Skeletal muscle tissue (tissue), 5 donors: Measurements from ENCODE around the gene DRP2. TPM values are rescaled to one million over a fixed set of nuclear protein-coding genes. Genes with fewer than 3 reads are reported as not detected.
"Not testable (repeated sequence)": the region's sequence is repeated elsewhere in the genome, so short reads cannot be mapped to it uniquely, and the experiment has no call there.

Experiments used
- H3K27ac ChIP-seq: one replicate; pipeline ENCODE4 v1.7.0; 2013; ENCODE audit warnings: mild to moderate bottlenecking, low read depth, low read length, inconsistent platforms
- H3K27me3 ChIP-seq, 3 donors: one replicate each; pipeline ENCODE4 v1.7.0; 2013; ENCODE audit warnings: low read length in 3 of 3; ENCODE audit not compliant: control insufficient read depth in 3 of 3, insufficient read depth in 3 of 3
- H3K36me3 ChIP-seq, 3 donors: one replicate each; pipeline ENCODE4 v1.7.0; 2013; ENCODE audit warnings: low read length in 3 of 3; ENCODE audit not compliant: control insufficient read depth in 3 of 3, insufficient read depth in 3 of 3
- H3K4me1 ChIP-seq, 3 donors: one replicate each; pipeline ENCODE4 v1.7.0; 2013; ENCODE audit warnings: low read length in 3 of 3, mild to moderate bottlenecking in 3 of 3; ENCODE audit not compliant: control insufficient read depth in 3 of 3, insufficient read depth in 3 of 3
- H3K4me3 ChIP-seq, 3 donors: one replicate each; pipeline ENCODE4 v1.7.0; 2013; ENCODE audit warnings: low read length in 3 of 3
- H3K9ac ChIP-seq, 3 donors: one replicate each; pipeline ENCODE4 v1.7.0; 2013; ENCODE audit warnings: low read length in 3 of 3, mild to moderate bottlenecking in 3 of 3, moderate library complexity in 2 of 3, low read depth in 1 of 3
- H3K9me3 ChIP-seq, 3 donors: one replicate each; pipeline ENCODE4 v1.7.0; 2013; ENCODE audit warnings: low read length in 3 of 3; ENCODE audit not compliant: control insufficient read depth in 3 of 3
- small RNA-seq: library from RNA; depleted of rRNA; stranded (forward); fragments of <200 nt; gene quantifications from one replicate; pipeline ENCODE3, GENCODE V24; 2014
- total RNA-seq: library from RNA; depleted of rRNA; stranded (reverse); fragments of >200 nt; gene quantifications from one replicate; pipeline ENCODE4 v1.2.3, GENCODE V29; 2014
- donor health status: Osteomylitis.

The DRP2 gene
- total RNA-seq, 1 donor from 2014 or later = 1.0 TPM

- Histone ChIP-seq H3K9ac (no peak overlapping the region), H3K27ac (no peak overlapping the region), H3K36me3 (no peaks in the 10 kb centered on the region), H3K9me3 (no peaks in the 10 kb centered on the region), H3K4me1 (no peaks in the 10 kb centered on the region), H3K27me3 (no peaks in the 10 kb centered on the region), H3K4me3 (no peak overlapping the region)
Measured at GRCh38 chrX:101274198-101274597, 54.6 kb downstream of the DRP2 start.

GRCh38 chrX:101276238-101276637 is 56.7 kb downstream of the DRP2 start:
- Histone ChIP-seq H3K9ac (no peak overlapping the region), H3K27me3 (no peaks in the 10 kb centered on the region), H3K4me1 (no peaks in the 10 kb centered on the region), H3K36me3 (no peaks in the 10 kb centered on the region), H3K9me3 (no peaks in the 10 kb centered on the region), H3K27ac (no peak overlapping the region), H3K4me3 (no peak overlapping the region)

GRCh38 chrX:101287402-101287801 is 67.8 kb downstream of the DRP2 start:
- Histone ChIP-seq H3K9me3 (no peaks in the 10 kb centered on the region), H3K27ac (no peak overlapping the region), H3K27me3 (peaks cover 0 to 4% (median 0%) of the 10 kb centered on the region in 3 donors), H3K36me3 (no peaks in the 10 kb centered on the region), H3K4me1 (no peaks in the 10 kb centered on the region), H3K4me3 (no peak overlapping the region), H3K9ac (no peak overlapping the region)

- no peaks in the 10 kb centered on the region for H3K4me1 ChIP-seq
- no peak within 1 kb of the TSS for H3K9ac ChIP-seq
- no peaks in the 10 kb centered on the region for H3K36me3 ChIP-seq
- H3K27me3 ChIP-seq = peaks cover 0 to 4% (median 0%) of the 10 kb centered on the region in 3 donors
- no peak within 1 kb of the TSS for H3K27ac ChIP-seq
- no peaks in the 10 kb centered on the region for H3K9me3 ChIP-seq
- H3K4me3 ChIP-seq = no peak within 1 kb of the TSS
Measured at GRCh38 chrX:101290957-101291603, 71.5 kb downstream of the DRP2 start, which contains the start of gene TAF7L. TSS of gene TAF7L (minus strand) at chrX:101291334. CDS start at chrX:101287543, 3,791 bp downstream.

- not testable (repeated sequence) for H3K27ac ChIP-seq
Measured at GRCh38 chrX:101295603-101296002, 76.0 kb downstream of the DRP2 start.

GRCh38 chrX:101303790-101304189 is 84.2 kb downstream of the DRP2 start:
- no peaks in the 10 kb centered on the region for H3K27me3 ChIP-seq
- no peak overlapping the region for H3K27ac ChIP-seq
- H3K4me1 ChIP-seq = no peaks in the 10 kb centered on the region
- no peaks in the 10 kb centered on the region for H3K9me3 ChIP-seq
- H3K36me3 ChIP-seq = no peaks in the 10 kb centered on the region
- no peak overlapping the region for H3K4me3 ChIP-seq
- no peak overlapping the region for H3K9ac ChIP-seq

More at GRCh38 chrX:101295603-101296002, 76.0 kb downstream of the DRP2 start:
- H3K9me3 ChIP-seq, H3K36me3 ChIP-seq, H3K27me3 ChIP-seq, H3K4me1 ChIP-seq, H3K4me3 ChIP-seq, H3K9ac ChIP-seq: not testable (repeated sequence)

Small RNA genes within 50 kb of the gene (small RNA-seq; reads per million reads assigned to genes)
- not detected for gene Z70280.1

Other genes with a start within 250 kb of the DRP2 start
- gene TRMT2B, start 167.7 kb upstream of the DRP2 start, total RNA-seq = 13.0 TPM
- gene TMEM35A, start 140.9 kb upstream of the DRP2 start, total RNA-seq = 1.6 TPM
- 8.4 TPM for gene CENPI, start 121.6 kb upstream of the DRP2 start, total RNA-seq
- gene TAF7L, start 71.5 kb downstream of the DRP2 start, total RNA-seq = not detected
- 3.1 TPM for gene TIMM8A, start 129.0 kb downstream of the DRP2 start, total RNA-seq
- 2.1 TPM for gene BTK, start 166.4 kb downstream of the DRP2 start, total RNA-seq
- 349 TPM for gene RPL36A, start 171.2 kb downstream of the DRP2 start, total RNA-seq
- gene GLA, start 188.1 kb downstream of the DRP2 start, total RNA-seq = 16.2 TPM
- 53.2 TPM for gene HNRNPH2, start 188.4 kb downstream of the DRP2 start, total RNA-seq